BLaER1 treated with 17β-estradiol and CSF1 and Interleukin-3, amounts not matched to agents 10 nM and 100 nM (cell line): ENCODE results near the gene PTEN.

Source experiments
- H3K27ac ChIP-seq, 11 experiments: shearing (Covaris generic); formaldehyde crosslinking; 2 replicates each; pipeline ENCODE4 v1.8.1; 2022
- H3K27me3 ChIP-seq, 11 experiments: shearing (Covaris generic); formaldehyde crosslinking; 2 replicates each; pipeline ENCODE4 v1.8.1; 2022
- H3K36me3 ChIP-seq, 11 experiments: shearing (Covaris generic); formaldehyde crosslinking; 2 replicates each; pipeline ENCODE4 v1.8.1; 2022
- H3K4me1 ChIP-seq, 10 experiments: shearing (Covaris generic); formaldehyde crosslinking; 2 replicates each; pipeline ENCODE4 v1.8.1; 2022
- H3K4me2 ChIP-seq, 11 experiments: shearing (Covaris generic); formaldehyde crosslinking; 2 replicates each; pipeline ENCODE4 v1.8.1; 2022
- H3K4me3 ChIP-seq, 10 experiments: shearing (Covaris generic); formaldehyde crosslinking; 2 replicates each; pipeline ENCODE4 v1.8.1; 2022
- H3K9ac ChIP-seq, 11 experiments: shearing (Covaris generic); formaldehyde crosslinking; 2 replicates each; pipeline ENCODE4 v1.8.1; 2022
- H3K9me3 ChIP-seq, 11 experiments: shearing (Covaris generic); formaldehyde crosslinking; replicated peaks in 1 of 11; 2 replicates each; pipeline ENCODE4 v1.8.1; 2022
- H4K20me1 ChIP-seq, 11 experiments: shearing (Covaris generic); formaldehyde crosslinking; 2 replicates each; pipeline ENCODE4 v1.8.1; 2022
- Cebpa-rat ChIP-seq, 11 experiments: shearing (Covaris generic); IDR thresholded peaks; 2 replicates each; pipeline ENCODE4 v1.8.1; 2022

The PTEN gene

DNA sequence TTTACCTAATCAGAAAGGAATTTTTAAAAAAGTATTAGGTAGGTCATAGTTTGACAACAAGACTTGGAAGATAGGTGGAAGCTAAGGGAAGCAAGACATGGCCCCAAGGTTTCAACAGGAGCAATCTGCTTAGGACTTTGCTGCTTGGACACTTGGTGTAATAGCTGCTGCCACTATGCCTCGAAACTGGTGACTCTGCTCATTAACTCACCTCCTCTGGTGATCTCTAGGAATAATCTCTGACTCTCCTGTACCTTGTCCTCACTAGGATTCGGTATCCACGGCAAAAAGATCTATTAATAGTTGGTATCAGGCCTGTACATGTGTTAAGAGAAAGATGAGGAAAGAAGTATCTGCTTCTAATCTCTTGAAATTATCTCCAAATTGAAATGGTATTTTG lies 53.1 kb downstream of the PTEN start:
- H3K4me3 ChIP-seq = no peak overlapping the region
- peaks cover 4 to 45% (median 24%) of the 10 kb centered on the region in 10 experiments; a peak in 16 of 20 replicates for H3K4me1 ChIP-seq
- no peaks in the 10 kb centered on the region for H3K27me3 ChIP-seq
- no peak overlapping the region for H3K9ac ChIP-seq
- H3K4me2 ChIP-seq = peak overlapping the region in 5 of 11 experiments; percentile 6 to 79 (median 47); a peak in 6 of 22 replicates
- peaks cover 9 to 84% (median 50%) of the 10 kb centered on the region in 11 experiments; a peak in 18 of 22 replicates for H4K20me1 ChIP-seq
- H3K27ac ChIP-seq = no peak overlapping the region
- H3K9me3 ChIP-seq = peaks cover 29 to 53% (median 47%) of the 10 kb centered on the region in 11 experiments
- TF ChIP-seq Cebpa-rat (IDR thresholded peaks at IDR 0.05) = no peak
- peaks cover 51 to 87% (median 70%) of the 10 kb centered on the region in 11 experiments for H3K36me3 ChIP-seq

DNA sequence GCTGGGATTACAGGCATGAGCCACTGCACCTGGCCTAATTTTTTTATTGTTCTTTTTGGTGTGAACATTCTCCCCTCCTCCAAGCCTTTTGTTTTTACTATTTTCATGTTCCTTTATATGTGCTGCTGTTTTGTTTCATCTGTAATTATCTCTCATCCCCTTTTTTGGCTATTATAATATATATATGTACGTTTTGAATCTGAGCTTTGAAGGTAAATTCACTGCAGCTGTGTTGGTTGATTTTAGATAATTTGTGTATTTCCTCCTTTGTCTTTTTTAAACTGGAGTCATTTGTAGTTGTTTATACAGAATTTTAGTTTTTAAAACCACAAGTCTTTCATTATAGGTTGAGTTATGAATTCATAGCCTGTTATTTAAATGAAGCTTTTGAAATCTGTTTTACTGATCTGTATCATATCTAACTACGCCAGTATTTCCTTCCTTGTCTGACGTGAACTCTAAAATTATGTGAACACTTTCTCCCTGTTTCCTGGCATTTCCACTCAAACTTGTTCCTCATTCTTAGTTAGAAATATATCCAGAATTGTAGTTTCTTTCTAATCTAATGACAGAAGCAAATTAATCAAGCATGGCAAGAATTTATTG lies 54.9 kb downstream of the PTEN start:
- H3K9me3 ChIP-seq = peaks cover 15 to 47% (median 35%) of the 10 kb centered on the region in 11 experiments
- H3K27ac ChIP-seq = peak overlapping the region in 2 of 11 experiments; percentile 20 to 36; a peak in 4 of 22 replicates
- H4K20me1 ChIP-seq = peaks cover 22 to 96% (median 67%) of the 10 kb centered on the region in 11 experiments; a peak in 20 of 22 replicates
- no peak for TF ChIP-seq Cebpa-rat (IDR thresholded peaks at IDR 0.05)
- H3K4me1 ChIP-seq = peaks cover 13 to 63% (median 34%) of the 10 kb centered on the region in 10 experiments
- peaks cover 43 to 87% (median 69%) of the 10 kb centered on the region in 11 experiments; a peak in 21 of 22 replicates for H3K36me3 ChIP-seq
- peak overlapping the region in 9 of 11 experiments; percentile 11 to 79 (median 39); a peak in 14 of 22 replicates for H3K4me2 ChIP-seq
- H3K4me3 ChIP-seq = no peak overlapping the region
- H3K9ac ChIP-seq = peak overlapping the region in 2 of 11 experiments; percentile 4 to 17; a peak in 1 of 22 replicates
- no peaks in the 10 kb centered on the region for H3K27me3 ChIP-seq

DNA sequence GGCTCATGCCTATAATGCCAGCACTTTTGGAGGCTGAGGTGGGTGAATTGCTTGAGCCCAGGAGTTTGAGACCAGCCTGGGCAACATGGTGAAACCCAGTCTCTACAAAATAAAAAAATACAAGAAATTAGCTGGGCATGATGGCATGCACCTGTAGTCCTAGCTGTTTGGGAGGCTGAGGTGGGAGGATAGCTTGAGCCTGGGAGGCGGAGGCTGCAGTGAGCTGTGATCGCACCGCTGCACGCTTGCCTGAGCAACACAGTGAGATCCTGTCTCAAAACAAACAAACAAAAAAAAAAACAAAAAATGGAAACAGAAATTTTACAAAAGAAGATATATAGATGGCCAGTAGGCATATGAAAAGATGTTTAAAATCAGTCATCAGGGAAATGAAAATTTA lies 57.1 kb downstream of the PTEN start:
- H3K36me3 ChIP-seq = peaks cover 29 to 82% (median 67%) of the 10 kb centered on the region in 11 experiments
- H3K27me3 ChIP-seq = no peaks in the 10 kb centered on the region
- no peak overlapping the region for H3K27ac ChIP-seq
- H3K4me2 ChIP-seq = no peak overlapping the region
- no peak overlapping the region for H3K9ac ChIP-seq
- H3K9me3 ChIP-seq = peaks cover 4 to 26% (median 20%) of the 10 kb centered on the region in 11 experiments; a peak in 20 of 22 replicates
- no peak overlapping the region for H3K4me3 ChIP-seq
- peaks cover 15 to 60% (median 38%) of the 10 kb centered on the region in 10 experiments for H3K4me1 ChIP-seq
- TF ChIP-seq Cebpa-rat (IDR thresholded peaks at IDR 0.05) = no peak
- peaks cover 14 to 100% (median 76%) of the 10 kb centered on the region in 11 experiments; a peak in 21 of 22 replicates for H4K20me1 ChIP-seq

GRCh38 chr10:87921931-87922688 lies 58.7 kb downstream of the PTEN start:
- H4K20me1 ChIP-seq = peaks cover 19 to 100% (median 73%) of the 10 kb centered on the region in 11 experiments; a peak in 21 of 22 replicates
- H3K4me2 ChIP-seq = peak overlapping the region in 5 of 11 experiments; percentile 26 to 55 (median 43); a peak in 4 of 22 replicates
- no peak for TF ChIP-seq Cebpa-rat (IDR thresholded peaks at IDR 0.05)
- H3K4me3 ChIP-seq = no peak overlapping the region
- no peaks in the 10 kb centered on the region for H3K27me3 ChIP-seq
- peaks cover 24 to 54% (median 45%) of the 10 kb centered on the region in 10 experiments for H3K4me1 ChIP-seq
- peaks cover 43 to 84% (median 71%) of the 10 kb centered on the region in 11 experiments for H3K36me3 ChIP-seq
- H3K9me3 ChIP-seq = peaks cover 4 to 26% (median 20%) of the 10 kb centered on the region in 11 experiments; a peak in 20 of 22 replicates
- no peak overlapping the region for H3K27ac ChIP-seq
- H3K9ac ChIP-seq = no peak overlapping the region

GRCh38 chr10:87923233-87923632 lies 59.8 kb downstream of the PTEN start:
- peaks cover 43 to 94% (median 80%) of the 10 kb centered on the region in 11 experiments for H3K36me3 ChIP-seq
- no peak overlapping the region for H3K9ac ChIP-seq
- peak overlapping the region; percentile 26 to 69 (median 51); a peak in 20 of 22 replicates for H3K4me2 ChIP-seq

DNA sequence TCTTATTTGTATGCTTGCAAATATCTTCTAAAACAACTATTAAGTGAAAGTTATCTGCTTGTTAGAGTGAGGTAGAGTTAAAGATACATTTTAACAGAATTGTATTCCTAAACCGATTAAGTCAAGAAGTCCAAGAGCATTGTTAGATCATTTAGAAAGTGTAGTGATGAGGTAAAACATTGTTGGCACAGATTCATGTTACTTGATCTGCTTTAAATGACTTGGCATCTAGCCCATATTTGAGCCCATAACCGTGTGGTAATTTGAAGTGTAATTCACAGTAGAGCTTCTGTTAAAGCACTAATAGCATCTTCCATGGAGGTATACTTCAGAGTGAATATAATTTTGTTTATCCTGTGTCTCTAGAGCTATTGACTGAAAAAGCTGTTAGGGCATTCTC lies 62.1 kb downstream of the PTEN start:
- Histone ChIP-seq H3K27ac (no peak overlapping the region), H3K9me3 (peaks cover 4 to 22% (median 16%) of the 10 kb centered on the region in 11 experiments; a peak in 20 of 22 replicates), H3K9ac (no peak overlapping the region), H4K20me1 (peaks cover 22 to 100% (median 74%) of the 10 kb centered on the region in 11 experiments; a peak in 21 of 22 replicates), H3K36me3 (peaks cover 40 to 96% (median 75%) of the 10 kb centered on the region in 11 experiments), H3K4me3 (no peak overlapping the region), H3K4me2 (no peak overlapping the region), H3K4me1 (peaks cover 22 to 58% (median 35%) of the 10 kb centered on the region in 10 experiments), H3K27me3 (no peaks in the 10 kb centered on the region)
- TF ChIP-seq Cebpa-rat (IDR thresholded peaks at IDR 0.05) = no peak

More at GRCh38 chr10:87923233-87923632, 59.8 kb downstream of the PTEN start:
- H3K4me1 ChIP-seq = peaks cover 22 to 52% (median 42%) of the 10 kb centered on the region in 10 experiments
- H3K27ac ChIP-seq = peak overlapping the region in 4 of 11 experiments; percentile 1 to 42 (median 16); a peak in 4 of 22 replicates
- no peak for TF ChIP-seq Cebpa-rat (IDR thresholded peaks at IDR 0.05)
- H3K9me3 ChIP-seq = peaks cover 4 to 26% (median 20%) of the 10 kb centered on the region in 11 experiments; a peak in 20 of 22 replicates
- no peak overlapping the region for H3K4me3 ChIP-seq
- peaks cover 22 to 100% (median 72%) of the 10 kb centered on the region in 11 experiments; a peak in 21 of 22 replicates for H4K20me1 ChIP-seq
- H3K27me3 ChIP-seq = no peaks in the 10 kb centered on the region

GRCh38 chr10:87927091-87927490 lies 63.7 kb downstream of the PTEN start:
- Histone ChIP-seq H3K27ac (no peak overlapping the region), H3K4me1 (peaks cover 19 to 61% (median 32%) of the 10 kb centered on the region in 10 experiments), H3K4me2 (peak overlapping the region; percentile 3 to 45 (median 20); a peak in 16 of 22 replicates), H3K4me3 (no peak overlapping the region), H4K20me1 (peaks cover 19 to 100% (median 66%) of the 10 kb centered on the region in 11 experiments; a peak in 21 of 22 replicates), H3K36me3 (peaks cover 36 to 95% (median 72%) of the 10 kb centered on the region in 11 experiments), H3K9me3 (peaks cover 0 to 7% (median 2%) of the 10 kb centered on the region in 11 experiments; a peak in 15 of 22 replicates), H3K9ac (no peak overlapping the region), H3K27me3 (no peaks in the 10 kb centered on the region)
- TF ChIP-seq Cebpa-rat (IDR thresholded peaks at IDR 0.05) = no peak

GRCh38 chr10:87928996-87929395 lies 65.6 kb downstream of the PTEN start:
- Histone ChIP-seq H3K27ac (no peak overlapping the region), H3K4me2 (peak overlapping the region in 2 of 11 experiments; percentile 5 to 11; a peak in 2 of 22 replicates), H3K36me3 (peaks cover 46 to 95% (median 74%) of the 10 kb centered on the region in 11 experiments), H3K4me3 (no peak overlapping the region), H3K9ac (no peak overlapping the region), H4K20me1 (peaks cover 9 to 95% (median 51%) of the 10 kb centered on the region in 11 experiments; a peak in 14 of 22 replicates), H3K4me1 (peaks cover 11 to 48% (median 18%) of the 10 kb centered on the region in 10 experiments; a peak in 16 of 20 replicates), H3K9me3 (peaks cover 0 to 2% (median 0%) of the 10 kb centered on the region in 11 experiments; a peak in 1 of 22 replicates), H3K27me3 (no peaks in the 10 kb centered on the region)
- TF ChIP-seq Cebpa-rat (IDR thresholded peaks at IDR 0.05) = no peak
